Smooth muscle cell (in vitro differentiated cells): Measurements from ENCODE around the gene F8. TPM values are rescaled to one million over a fixed set of nuclear protein-coding genes. Genes with fewer than 3 reads are reported as not detected.

ENCODE experiments used
- DNase-seq: peaks from one replicate; lab custom pipeline; 2025; ENCODE audit not compliant: unreplicated experiment; lab: John Stamatoyannopoulos, UW
- H2AFZ ChIP-seq: fragments of 200-600 bp; sonication (generic); 2 replicates; pipeline ENCODE4 v1.6.0; 2016; ENCODE audit warnings: antibody characterized with exemption, low read depth, mild to moderate bottlenecking
- H3F3A ChIP-seq: fragments of 200-600 bp; sonication (generic); 2 replicates; pipeline ENCODE4 v1.6.0; 2017; ENCODE audit warnings: antibody characterized with exemption, low read depth
- H3K27ac ChIP-seq: fragments of 200-600 bp; sonication (generic); 2 replicates; pipeline ENCODE4 v1.5.1; 2016; ENCODE audit warnings: low read depth, mild to moderate bottlenecking
- H3K27me3 ChIP-seq: fragments of 200-600 bp; sonication (generic); 2 replicates; pipeline ENCODE4 v1.6.1; 2016; ENCODE audit warnings: low read depth, mild to moderate bottlenecking
- H3K36me3 ChIP-seq: fragments of 200-600 bp; sonication (generic); 2 replicates; pipeline ENCODE4 v1.5.1; 2016; ENCODE audit warnings: low read depth
- H3K4me1 ChIP-seq: fragments of 200-600 bp; sonication (generic); 2 replicates; pipeline ENCODE4 v1.5.1; 2016; ENCODE audit warnings: low read depth
- H3K4me2 ChIP-seq: fragments of 200-600 bp; sonication (generic); 2 replicates; pipeline ENCODE4 v1.6.0; 2016; ENCODE audit warnings: mild to moderate bottlenecking
- H3K4me3 ChIP-seq: fragments of 200-600 bp; sonication (generic); 2 replicates; pipeline ENCODE4 v1.5.1; 2016; ENCODE audit warnings: mild to moderate bottlenecking
- H3K79me2 ChIP-seq: fragments of 200-600 bp; sonication (generic); 2 replicates; pipeline ENCODE4 v1.6.0; 2016; ENCODE audit warnings: low read depth, mild to moderate bottlenecking
- H3K9ac ChIP-seq: fragments of 200-600 bp; sonication (generic); 2 replicates; pipeline ENCODE4 v1.6.0; 2016; ENCODE audit warnings: low read depth
- H3K9me3 ChIP-seq: fragments of 200-600 bp; sonication (generic); replicated peaks from 2 replicates; pipeline ENCODE4 v1.5.1; 2016; ENCODE audit warnings: low read depth
- H4K20me1 ChIP-seq: fragments of 200-600 bp; sonication (generic); 2 replicates; pipeline ENCODE4 v1.6.0; 2016; ENCODE audit warnings: low read depth
- WGBS: methylation state at CpG from one replicate; pipeline ENCODE4 v1.1.7; 2016; ENCODE audit warnings: low lambda C conversion rate; 5-methylcytosine and 5-hydroxymethylcytosine counted together
- polyA plus RNA-seq: library from polyadenylated mRNA; unstranded; fragments of >200 nt; fragmentation: Nextera tagmentation; extraction: Ambion mirVana; gene quantifications from 2 replicates; pipeline ENCODE4 v1.2.1, GENCODE V29; 2016
- total RNA-seq: library from RNA; depleted of rRNA; stranded (reverse); fragments of >200 nt; gene quantifications from 2 replicates; pipeline ENCODE4 v1.2.3, GENCODE V29; 2014
- TF ChIP-seq, protein P1 (sequence below): fragments of 200-600 bp; sonication (generic); IDR thresholded peaks from 2 replicates; pipeline ENCODE4 v1.5.1; 2017; ENCODE audit warnings: borderline replicate concordance, mild to moderate bottlenecking, antibody characterized with exemption; ENCODE audit not compliant: insufficient read depth, poor library complexity, severe bottlenecking

F8 gene
- total and polyA plus RNA-seq, 2 experiments from 2014 or later: 1.9 to 3.3 TPM

DNA sequence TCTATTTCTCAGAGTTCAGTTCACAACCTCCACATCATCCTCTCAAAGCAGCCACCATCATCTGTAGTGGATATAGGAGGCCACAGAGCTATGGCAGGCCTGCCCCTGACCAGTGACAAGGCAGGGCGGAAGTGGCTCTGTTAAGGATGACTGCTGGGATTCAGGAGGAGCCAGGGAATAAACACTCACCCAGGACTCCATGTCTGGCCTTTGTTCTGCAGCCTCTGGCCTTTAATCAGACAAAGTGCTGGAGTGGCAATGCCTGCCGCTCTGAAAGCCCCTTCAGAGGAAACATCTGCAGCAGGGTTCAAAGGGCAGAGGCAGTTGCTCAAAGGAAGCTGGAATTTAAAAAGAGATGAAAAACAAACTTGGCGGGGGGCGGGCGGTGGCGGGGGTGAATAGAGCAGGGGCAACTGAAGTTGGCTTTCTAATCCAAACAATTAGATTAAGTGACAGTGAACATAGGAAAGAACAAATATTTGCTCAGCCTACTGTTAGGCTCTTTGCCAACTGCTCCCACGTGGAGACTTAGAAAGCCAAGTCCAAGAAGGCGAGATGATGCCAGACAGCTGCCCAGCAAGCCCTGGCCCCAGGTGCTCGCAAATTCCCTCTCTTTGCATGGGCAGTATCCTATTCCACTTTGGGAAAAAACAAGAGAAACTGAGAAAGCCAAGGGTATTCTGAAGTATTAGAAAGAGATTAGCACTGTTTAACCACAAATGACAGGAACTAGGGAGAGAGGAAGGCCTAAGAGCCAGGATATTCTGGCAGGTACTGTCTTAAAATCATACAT, 222.8 kb downstream of the F8 start:
- H3K79me2 ChIP-seq: no peaks in the 10 kb centered on the region
- no peaks in the 10 kb centered on the region for H4K20me1 ChIP-seq
- peak overlapping the region; percentile 13 for H3K9ac ChIP-seq
- H3F3A ChIP-seq: no peaks in the 10 kb centered on the region
- peak overlapping the region; percentile 73 for H3K27ac ChIP-seq
- no peak for DNase-seq
- no peak overlapping the region for H3K4me2 ChIP-seq
- peaks cover 2% of the 10 kb centered on the region for H3K9me3 ChIP-seq
- no peak overlapping the region for H3K4me3 ChIP-seq
- no peaks in the 10 kb centered on the region for H3K4me1 ChIP-seq
- H3K27me3 ChIP-seq: no peaks in the 10 kb centered on the region
- no peaks in the 10 kb centered on the region for H3K36me3 ChIP-seq
- TF ChIP-seq, protein P1, sequence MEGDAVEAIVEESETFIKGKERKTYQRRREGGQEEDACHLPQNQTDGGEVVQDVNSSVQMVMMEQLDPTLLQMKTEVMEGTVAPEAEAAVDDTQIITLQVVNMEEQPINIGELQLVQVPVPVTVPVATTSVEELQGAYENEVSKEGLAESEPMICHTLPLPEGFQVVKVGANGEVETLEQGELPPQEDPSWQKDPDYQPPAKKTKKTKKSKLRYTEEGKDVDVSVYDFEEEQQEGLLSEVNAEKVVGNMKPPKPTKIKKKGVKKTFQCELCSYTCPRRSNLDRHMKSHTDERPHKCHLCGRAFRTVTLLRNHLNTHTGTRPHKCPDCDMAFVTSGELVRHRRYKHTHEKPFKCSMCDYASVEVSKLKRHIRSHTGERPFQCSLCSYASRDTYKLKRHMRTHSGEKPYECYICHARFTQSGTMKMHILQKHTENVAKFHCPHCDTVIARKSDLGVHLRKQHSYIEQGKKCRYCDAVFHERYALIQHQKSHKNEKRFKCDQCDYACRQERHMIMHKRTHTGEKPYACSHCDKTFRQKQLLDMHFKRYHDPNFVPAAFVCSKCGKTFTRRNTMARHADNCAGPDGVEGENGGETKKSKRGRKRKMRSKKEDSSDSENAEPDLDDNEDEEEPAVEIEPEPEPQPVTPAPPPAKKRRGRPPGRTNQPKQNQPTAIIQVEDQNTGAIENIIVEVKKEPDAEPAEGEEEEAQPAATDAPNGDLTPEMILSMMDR: no peak
- H2AFZ ChIP-seq: no peak overlapping the region
- 57% methylated on average over 9 of the region's 9 CpGs for WGBS

DNA sequence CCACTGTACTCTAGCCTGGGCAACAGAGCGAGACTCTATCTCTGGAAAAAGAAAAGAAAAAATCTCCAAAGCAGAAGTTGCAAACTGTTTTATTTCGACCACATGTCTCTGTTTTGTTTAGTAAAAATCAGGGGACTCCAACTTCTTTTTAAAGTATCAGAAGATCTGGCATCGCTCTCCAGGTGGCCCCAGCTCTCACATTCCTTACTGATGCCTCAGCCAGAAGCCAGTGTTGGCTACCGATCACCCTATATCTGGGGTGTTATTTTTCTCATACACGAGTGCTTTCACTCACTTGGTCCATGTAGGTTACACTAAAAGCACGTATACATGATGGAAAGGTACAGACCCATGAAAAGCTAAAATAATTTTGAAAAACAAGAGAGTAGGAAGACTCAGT, 225.5 kb downstream of the F8 start:
- DNase-seq: no peak
- no peak overlapping the region for H3K9ac ChIP-seq
- H3K27me3 ChIP-seq: no peaks in the 10 kb centered on the region
- no peak overlapping the region for H3K4me2 ChIP-seq
- H3K4me1 ChIP-seq: no peaks in the 10 kb centered on the region
- H3K36me3 ChIP-seq: no peaks in the 10 kb centered on the region
- H3K79me2 ChIP-seq: no peaks in the 10 kb centered on the region
- TF ChIP-seq, protein P1: no peak
- H3K9me3 ChIP-seq: no peaks in the 10 kb centered on the region
- no peak overlapping the region for H3K4me3 ChIP-seq
- 58% methylated on average over 6 of the region's 6 CpGs for WGBS
- H2AFZ ChIP-seq: no peak overlapping the region
- no peak overlapping the region for H3K27ac ChIP-seq
- no peaks in the 10 kb centered on the region for H4K20me1 ChIP-seq
- no peaks in the 10 kb centered on the region for H3F3A ChIP-seq

DNA sequence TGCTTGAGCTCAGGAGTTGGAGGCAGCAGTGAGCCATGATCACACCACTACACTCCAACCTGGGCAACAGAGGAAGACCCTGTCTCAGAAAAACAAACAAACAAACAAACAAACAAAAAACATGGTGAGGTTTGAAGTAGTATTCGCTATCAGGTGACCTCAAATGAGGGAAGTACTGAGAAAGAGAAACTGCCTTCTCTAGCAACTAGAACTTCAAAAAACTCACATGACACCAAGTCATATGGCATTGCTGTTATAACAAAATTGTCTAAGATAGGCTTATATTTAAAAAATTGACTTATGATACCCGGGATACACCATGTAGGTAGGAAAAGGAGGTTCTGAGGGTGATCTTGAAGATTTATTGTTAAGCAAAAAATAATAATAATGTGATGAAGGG, 227.5 kb downstream of the F8 start:
- no peak for DNase-seq
- Histone ChIP-seq H3K9me3 (no peaks in the 10 kb centered on the region), H2AFZ (no peak overlapping the region), H3K4me3 (no peak overlapping the region), H3K4me2 (no peak overlapping the region), H3K27ac (no peak overlapping the region), H4K20me1 (no peaks in the 10 kb centered on the region), H3K36me3 (no peaks in the 10 kb centered on the region), H3K4me1 (no peaks in the 10 kb centered on the region), H3F3A (no peaks in the 10 kb centered on the region), H3K9ac (no peak overlapping the region), H3K27me3 (no peaks in the 10 kb centered on the region), H3K79me2 (no peaks in the 10 kb centered on the region)
- TF ChIP-seq, protein P1: no peak
- 64% methylated on average over 2 of the region's 2 CpGs for WGBS
